Right ventricle myocardium superior (tissue), 1 donor: ENCODE measurements around the gene TEX22. TPM values are rescaled to one million over a fixed set of nuclear protein-coding genes. Genes with fewer than 3 reads are reported as not detected.

Source experiments
- ATAC-seq: fragments of 200-7000 bp; cut with Tn5 transposase; one replicate; pipeline ENCODE4 v1.9.1; 2020; ENCODE audit warnings: mild to moderate bottlenecking; ENCODE audit not compliant: poor library complexity
- DNase-seq: peaks from one replicate; pipeline ENCODE4 v3.0.0-alpha.2; 2020
- intact Hi-C: fragments of 100-400 bp; cut with DNase I; formaldehyde crosslinking; loops from one replicate; pipeline ENCODE4 v1.11.2; 2022
- total RNA-seq: library from RNA; stranded (reverse); fragmentation: NEBNext Ultra II Directional; extraction: Animal tissue kit (Norgen Biotek cat#: 25700); gene quantifications from one replicate; pipeline ENCODE4 v1.2.1, GENCODE V29; 2021
- donor health status: DM: no; HTN: yes; CAD: no; lungs with severe emphysema.

The TEX22 gene
- total RNA-seq, 1 donor from 2014 or later = 1.9 TPM

GRCh38 chr14:105414456-105415371, 16.4 kb downstream of the TEX22 start:
- peak; percentile 87 for ATAC-seq
- DNase-seq = peak; percentile 91
- intact Hi-C loops = no loop called here

GRCh38 chr14:105415481-105416428, 17.4 kb downstream of the TEX22 start:
- intact Hi-C loops = no loop called here
- no peak for DNase-seq
- no peak for ATAC-seq

DNA sequence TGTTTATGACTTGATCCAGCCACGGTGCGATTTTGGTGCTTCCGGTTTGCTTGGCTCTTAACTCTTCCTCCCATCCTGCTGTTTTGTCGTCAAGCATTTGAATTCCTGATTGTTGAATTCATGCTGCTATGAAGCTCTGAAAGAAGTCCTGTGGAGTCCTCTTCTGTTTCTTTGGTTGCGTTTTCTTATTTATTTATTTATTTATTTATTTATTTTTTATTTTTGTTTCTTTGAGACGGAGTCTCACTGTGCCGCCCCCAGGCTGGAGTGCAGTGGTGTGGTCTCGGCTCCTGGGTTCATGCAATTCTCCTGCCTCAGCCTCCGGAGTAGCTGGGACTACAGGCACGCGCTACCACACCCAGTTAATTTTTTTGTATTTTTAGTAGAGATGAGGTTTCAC, 18.3 kb downstream of the TEX22 start:
- no peak for ATAC-seq
- intact Hi-C loops = no loop called here
- no peak for DNase-seq

DNA sequence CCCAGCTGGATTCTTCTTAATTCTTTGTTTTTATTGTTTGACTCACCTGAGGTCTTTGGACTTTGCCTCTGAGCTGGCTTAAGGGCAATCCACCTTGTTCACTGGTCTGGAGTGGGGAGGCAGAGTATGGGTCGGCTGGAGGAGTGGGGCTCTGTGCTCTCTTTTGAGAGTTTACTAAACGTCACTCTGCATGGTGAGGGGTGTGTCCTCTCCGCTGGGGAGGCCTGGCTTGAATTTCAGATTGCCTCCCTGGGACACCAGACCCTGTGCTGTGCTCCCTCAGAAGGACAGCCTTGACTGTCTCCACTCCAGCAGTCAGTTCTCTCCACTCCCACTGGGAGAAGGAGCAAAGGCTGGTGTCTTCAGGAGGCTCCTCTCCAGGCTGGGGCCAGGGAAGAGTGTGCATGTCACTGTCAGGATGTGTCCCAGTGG, 19.4 kb downstream of the TEX22 start:
- intact Hi-C loops = no loop called here
- DNase-seq (no peak), ATAC-seq (no peak)

DNA sequence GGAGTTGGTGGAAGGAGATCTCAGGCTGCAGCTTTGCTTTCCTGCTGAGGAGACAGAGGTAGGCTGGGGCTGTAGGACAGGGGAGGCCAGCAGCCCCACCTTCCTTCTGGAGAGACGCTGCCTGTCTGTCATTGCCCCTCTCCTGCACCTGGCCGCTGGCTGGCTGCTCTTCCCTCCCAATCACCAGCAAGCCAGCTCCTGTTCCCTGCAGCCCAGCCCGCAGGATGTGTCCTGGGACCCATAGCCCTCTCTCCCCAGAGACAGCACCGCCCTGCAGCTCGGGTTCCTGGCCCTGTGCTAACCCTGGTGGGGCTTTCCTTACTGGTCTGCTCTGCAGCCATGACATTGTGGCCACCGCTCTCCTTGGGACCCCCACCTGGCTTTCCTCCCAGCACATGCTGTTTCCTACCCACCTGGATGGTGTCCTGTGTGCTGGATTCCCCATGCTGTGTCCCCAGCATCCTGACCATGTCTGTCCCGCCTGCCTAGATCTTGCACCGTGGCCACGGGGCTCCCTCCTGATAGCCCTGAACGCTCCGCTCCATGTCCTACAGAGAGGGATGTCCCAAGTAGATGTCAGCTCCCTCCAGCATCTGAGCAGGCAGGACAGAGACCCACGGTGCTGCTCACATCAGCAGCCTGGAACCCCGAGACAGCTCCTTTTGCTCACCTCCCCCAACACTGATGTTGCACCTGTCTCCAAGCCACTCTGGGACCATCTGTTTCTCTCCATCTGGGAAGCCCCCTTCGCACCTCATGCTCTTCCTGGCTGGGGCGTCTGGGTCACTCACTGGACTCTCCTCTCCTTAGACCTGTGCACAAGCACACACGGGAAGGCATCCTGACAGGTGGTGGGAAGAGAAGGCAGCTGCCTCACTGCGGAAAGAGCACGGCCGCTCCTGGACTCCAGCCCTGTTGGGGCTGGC, 20.2 kb downstream of the TEX22 start:
- intact Hi-C loops = no loop called here
- no peak for ATAC-seq
- DNase-seq = no peak

DNA sequence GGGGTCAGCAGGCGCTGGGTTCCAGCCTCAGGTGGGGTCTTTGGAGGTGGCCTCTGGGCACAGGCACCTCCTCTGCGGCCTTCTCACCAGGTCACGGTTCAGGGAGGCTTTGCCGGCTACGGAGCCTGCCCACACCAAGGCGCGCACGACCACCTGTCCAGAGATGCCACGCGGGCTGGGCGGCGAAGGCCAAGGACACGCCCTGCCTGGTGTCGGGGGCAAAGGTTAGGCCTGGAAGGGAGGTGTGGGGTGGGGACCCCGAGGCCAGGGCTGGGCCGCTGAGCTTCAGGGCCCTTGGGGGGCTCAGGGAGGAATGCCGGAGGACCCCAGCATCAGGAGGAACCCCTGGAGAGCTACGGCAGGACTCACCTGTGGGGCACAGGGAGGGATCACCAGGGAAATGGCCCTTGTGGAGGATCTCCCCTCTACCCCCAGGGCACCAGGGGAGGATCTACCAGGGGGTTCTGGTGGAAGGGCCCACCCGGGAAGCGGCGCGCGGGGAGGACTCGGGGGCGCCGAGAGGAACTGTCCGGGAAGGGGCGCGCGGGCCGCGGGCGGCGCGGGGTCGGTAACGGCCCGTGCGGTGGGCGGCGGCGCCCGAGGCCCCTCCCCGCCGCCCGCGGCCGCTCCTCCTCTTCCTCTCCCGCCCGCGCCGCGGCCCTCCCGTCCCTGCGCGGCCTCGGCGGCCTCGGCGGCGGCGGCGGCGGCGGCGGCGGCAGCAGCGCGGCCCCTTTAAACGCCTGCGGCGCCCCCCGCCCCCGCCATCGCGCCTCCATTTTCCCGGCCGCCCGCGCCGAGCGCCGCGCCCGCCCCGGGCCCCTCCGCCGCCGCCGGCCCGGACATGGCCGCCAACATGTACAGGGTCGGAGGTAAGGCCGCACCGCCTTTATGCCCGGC, 21.1 kb downstream of the TEX22 start, which contains the start of gene MTA1:
TSS of gene MTA1 (plus strand) at position 633 of the 897 bp plus-strand sequence. CDS start at position 842, 209 bp downstream.
- DNase-seq = no peak
- intact Hi-C loops = no loop called here
- ATAC-seq = peak; percentile 59

DNA sequence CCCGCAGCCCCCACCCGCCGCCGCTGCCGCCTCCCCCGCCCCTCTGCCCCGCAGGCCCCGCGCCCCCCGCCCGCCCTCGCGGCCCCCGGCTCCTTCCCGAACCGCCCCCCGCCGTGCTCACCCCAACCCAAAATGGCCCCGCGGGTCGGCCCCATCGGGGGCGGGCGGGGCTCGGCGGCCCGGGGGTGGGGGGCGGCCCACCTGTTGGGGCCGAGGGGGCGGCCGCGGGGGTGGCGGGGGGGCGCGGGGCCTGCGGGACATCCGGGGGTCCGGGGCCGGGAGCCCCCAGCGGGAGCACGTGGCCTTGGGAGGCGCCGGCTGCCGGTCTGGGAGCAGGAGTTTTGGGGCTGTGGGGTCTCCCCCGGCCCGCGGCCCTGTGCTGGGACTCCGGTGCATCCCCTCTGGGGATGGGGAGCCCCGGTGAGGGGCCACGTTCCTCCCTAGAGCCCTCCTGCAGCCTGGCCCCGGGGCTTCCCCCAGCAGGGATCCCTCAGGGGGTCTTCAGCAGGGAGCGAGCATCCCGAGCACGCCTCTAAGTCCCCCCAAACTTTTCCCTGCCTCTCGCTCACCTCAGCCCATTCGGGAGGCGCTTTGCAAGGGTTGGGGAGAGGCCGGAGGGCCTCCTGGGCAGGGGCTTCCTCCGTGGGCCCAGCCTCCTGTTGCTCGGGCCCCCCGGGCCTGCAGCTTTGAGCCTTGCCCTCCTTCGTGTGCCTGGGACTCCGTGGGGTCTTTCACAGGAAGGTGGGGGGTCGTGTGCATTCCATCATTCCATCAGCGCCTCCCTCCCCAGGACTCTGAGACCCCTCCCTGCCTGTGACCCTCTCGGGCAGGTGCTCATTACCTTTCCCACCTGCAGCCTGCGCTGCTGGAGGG, 22.0 kb downstream of the TEX22 start:
- DNase-seq = no peak
- no peak for ATAC-seq
- intact Hi-C loops = no loop called here

DNA sequence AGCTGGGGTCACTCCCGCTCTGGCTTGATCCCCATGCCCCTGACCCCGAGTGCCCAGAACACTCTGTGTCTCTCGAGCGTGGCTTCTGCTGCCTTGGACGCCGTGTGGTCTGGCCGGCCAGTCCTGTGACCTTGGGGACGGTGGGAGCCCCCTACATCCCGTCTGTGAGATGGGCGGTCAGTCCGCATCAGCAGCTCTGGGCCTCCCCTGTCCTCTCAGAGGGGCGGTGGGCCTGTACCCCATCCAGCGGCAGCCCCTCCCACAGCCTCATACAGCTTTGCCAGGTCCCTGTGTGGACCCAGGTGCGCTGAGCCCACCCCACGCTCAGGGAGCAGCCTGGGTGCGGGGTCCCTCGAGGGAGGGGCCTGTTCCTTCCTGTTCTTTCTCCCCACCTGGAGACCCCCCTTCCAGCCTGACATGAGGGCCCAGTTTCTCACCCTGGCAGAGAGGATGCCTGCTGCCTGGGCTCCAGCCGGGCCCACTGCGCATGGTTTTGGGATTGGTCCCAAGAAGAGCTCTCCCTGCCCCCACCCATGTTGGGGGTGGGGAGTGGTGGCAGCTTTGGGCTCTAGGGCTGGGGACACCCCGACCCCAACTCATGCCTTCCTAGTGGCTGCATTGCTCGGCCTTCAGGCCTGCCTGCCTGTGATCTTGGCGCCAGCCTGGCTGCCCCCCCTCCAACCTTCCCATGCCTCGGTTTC, 22.8 kb downstream of the TEX22 start:
- DNase-seq (no peak), ATAC-seq (peak; percentile 16)
- intact Hi-C loops = no loop called here

GRCh38 chr14:105421723-105422615, 23.6 kb downstream of the TEX22 start:
- DNase-seq (no peak), ATAC-seq (peak; percentile 4)
- intact Hi-C loops = no loop called here

DNA sequence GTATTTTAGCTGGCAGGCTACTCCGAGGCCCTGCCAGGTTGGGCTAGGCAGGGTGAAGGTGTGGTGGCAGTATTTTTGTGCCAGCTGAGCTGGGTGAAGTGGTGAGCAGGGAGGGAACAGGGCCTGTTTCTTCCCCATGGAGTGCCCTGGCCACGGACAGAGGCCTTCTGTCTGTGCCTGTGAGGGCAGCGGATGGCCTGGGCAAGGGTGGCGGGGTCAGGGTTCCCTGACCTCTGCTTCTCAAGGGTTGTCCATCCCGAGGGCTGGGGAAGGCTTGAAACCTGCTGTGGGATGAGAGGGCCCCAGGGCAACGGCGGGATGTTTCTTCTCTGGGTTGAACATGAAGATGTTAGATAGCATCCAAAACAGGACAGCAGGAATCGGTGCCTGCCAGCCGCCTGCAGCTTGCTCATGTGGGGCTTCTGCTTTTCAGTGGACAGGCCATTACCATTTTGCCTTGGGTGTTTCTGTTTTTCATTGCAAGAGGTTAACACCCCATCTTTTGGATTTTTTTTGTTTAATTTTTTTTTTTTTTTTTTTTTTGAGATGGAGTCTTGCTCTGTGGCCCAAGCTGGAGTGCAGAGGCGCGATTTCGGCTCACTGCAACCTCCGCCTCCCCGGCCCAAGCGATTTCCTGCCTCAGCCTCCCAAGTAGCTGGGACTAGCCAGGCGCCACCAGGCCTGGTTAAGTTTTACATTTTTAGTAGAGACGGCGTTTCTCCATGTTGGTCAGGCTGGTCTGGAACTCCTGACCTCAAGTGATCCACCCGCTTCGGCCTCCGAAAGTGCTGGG, 24.6 kb downstream of the TEX22 start:
- ATAC-seq = peak; percentile 44
- intact Hi-C loops = no loop called here

DNA sequence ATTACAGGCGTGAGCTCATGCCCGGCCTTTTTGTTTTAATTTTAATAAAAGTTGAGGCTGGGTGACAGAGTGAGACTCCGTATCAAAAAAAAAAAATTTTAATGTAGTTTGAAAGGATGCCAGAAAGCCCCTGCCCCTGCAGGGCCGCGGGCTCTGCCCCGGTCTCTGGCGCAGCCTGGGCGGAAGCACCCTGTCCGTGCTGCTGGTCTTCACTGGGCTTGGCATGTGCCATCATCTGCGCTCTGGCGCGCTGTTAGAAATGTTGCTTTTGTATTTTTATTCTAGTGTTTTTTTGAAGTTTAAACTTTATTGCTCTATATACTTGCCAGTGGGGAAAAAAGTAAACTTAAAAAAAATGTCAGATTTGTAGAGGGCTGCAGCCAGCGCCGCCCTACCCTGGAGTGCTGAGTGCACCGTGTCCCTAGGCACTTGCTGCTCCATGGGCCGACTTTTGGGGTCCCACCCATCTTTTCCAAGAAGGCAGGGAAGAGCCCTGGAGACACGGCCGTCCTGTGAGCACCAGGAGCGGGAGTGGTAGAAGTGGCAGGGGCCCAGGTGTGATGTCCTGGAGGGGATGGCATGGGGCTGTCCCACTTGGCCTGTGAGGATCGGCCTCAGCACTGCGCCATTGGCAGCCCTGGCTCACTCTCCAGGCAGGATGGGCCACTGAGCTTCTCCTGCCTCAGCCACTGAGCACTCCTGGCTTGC, 25.3 kb downstream of the TEX22 start:
- DNase-seq (no peak), ATAC-seq (no peak)
- intact Hi-C loops = no loop called here

More for the DNA sequence above, 24.6 kb downstream of the TEX22 start:
- DNase-seq = no peak

GRCh38 chr14:105424861-105425260, 26.5 kb downstream of the TEX22 start:
- ATAC-seq (no peak), DNase-seq (no peak)
- intact Hi-C loops = no loop called here

- intact Hi-C loops = no loop called here
- ATAC-seq (no peak), DNase-seq (no peak)
These were observed 27.5 kb downstream of the TEX22 start for GRCh38 chr14:105425823-105426247.
